Colonic mucosa (tissue), 4 donors: Measurements from ENCODE around the gene RAB21. TPM values are rescaled to one million over a fixed set of nuclear protein-coding genes. Genes with fewer than 3 reads are reported as not detected.

Source experiments
- DNase-seq: peaks from one replicate; pipeline ENCODE4 v3.0.0-alpha.2; 2020
- H3K27ac ChIP-seq: fragments of 200-600 bp; one replicate; pipeline ENCODE4 v1.8.0; 2021
- H3K27me3 ChIP-seq: fragments of 200-600 bp; one replicate; pipeline ENCODE4 v1.8.0; 2021
- H3K36me3 ChIP-seq: fragments of 200-600 bp; one replicate; pipeline ENCODE4 v1.8.0; 2021
- H3K4me1 ChIP-seq: fragments of 200-600 bp; one replicate; pipeline ENCODE4 v1.8.0; 2021; ENCODE audit warnings: mild to moderate bottlenecking
- H3K4me3 ChIP-seq: fragments of 200-600 bp; one replicate; pipeline ENCODE4 v1.8.0; 2021
- H3K9ac ChIP-seq, 2 donors: one replicate each; pipeline ENCODE4 v1.7.0; 2013; ENCODE audit warnings: control low read depth in 2 of 2, low read depth in 2 of 2, low read length in 2 of 2
- H3K9me3 ChIP-seq: fragments of 200-600 bp; one replicate; pipeline ENCODE4 v1.8.0; 2021
- intact Hi-C: fragments of 100-400 bp; cut with DNase I; formaldehyde crosslinking; loops from one replicate; pipeline ENCODE4 v1.14.1; 2022
- total RNA-seq, 2 donors: library from RNA; stranded (reverse); fragmentation: NEBNext Ultra II Directional in 1 of 2; extraction: Animal tissue kit (Norgen Biotek cat#: 25700) in 1 of 2; gene quantifications; one replicate each; pipeline ENCODE4 v1.2.1, GENCODE V29; 2021
- TF ChIP-seq, protein P1 (sequence below): fragments of 200-600 bp; IDR thresholded peaks from one replicate; pipeline ENCODE4 v1.8.0; 2022; ENCODE audit warnings: antibody characterized with exemption, mild to moderate bottlenecking
- donor health status: healthy.
- donor health status: DM: no; HTN: no; CAD: no.
- donor health status: DM: no; HTN: no; CAD: no.

The RAB21 gene
- total RNA-seq, 2 donors from 2014 or later, result 52.5 to 75.1 TPM

DNA sequence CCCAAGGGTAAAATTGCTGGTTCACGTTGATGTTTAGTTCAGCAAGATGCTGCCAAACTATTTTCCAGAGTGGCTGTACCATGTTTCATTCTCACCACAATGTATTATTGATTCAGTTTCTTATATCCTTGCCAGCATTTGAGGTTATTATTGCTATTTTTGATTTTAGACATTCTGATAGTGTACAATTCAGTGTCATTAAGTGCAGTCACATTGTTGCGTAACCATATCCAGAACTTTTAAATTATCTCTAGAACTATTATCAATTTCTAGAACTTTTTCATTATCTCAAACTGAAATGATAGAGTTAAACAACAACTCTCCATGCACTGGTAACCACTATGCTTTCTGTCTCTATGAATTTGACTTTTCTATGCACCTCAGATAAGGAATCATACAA is 74.2 kb downstream of the RAB21 start:
- H3K36me3 ChIP-seq, result no peaks in the 10 kb centered on the region
- no peak for DNase-seq
- no peak overlapping the region for H3K9ac ChIP-seq
- no peak overlapping the region for H3K27ac ChIP-seq
- H3K4me1 ChIP-seq, result no peaks in the 10 kb centered on the region
- H3K27me3 ChIP-seq, result no peaks in the 10 kb centered on the region
- no peaks in the 10 kb centered on the region for H3K9me3 ChIP-seq
- no peak overlapping the region for H3K4me3 ChIP-seq
- TF ChIP-seq, protein P1, sequence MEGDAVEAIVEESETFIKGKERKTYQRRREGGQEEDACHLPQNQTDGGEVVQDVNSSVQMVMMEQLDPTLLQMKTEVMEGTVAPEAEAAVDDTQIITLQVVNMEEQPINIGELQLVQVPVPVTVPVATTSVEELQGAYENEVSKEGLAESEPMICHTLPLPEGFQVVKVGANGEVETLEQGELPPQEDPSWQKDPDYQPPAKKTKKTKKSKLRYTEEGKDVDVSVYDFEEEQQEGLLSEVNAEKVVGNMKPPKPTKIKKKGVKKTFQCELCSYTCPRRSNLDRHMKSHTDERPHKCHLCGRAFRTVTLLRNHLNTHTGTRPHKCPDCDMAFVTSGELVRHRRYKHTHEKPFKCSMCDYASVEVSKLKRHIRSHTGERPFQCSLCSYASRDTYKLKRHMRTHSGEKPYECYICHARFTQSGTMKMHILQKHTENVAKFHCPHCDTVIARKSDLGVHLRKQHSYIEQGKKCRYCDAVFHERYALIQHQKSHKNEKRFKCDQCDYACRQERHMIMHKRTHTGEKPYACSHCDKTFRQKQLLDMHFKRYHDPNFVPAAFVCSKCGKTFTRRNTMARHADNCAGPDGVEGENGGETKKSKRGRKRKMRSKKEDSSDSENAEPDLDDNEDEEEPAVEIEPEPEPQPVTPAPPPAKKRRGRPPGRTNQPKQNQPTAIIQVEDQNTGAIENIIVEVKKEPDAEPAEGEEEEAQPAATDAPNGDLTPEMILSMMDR, result no peak
- intact Hi-C loops, result loop anchor here (2.0 kb wide), 1 partner anchor 14 kb away; no protein-coding TSS in a partner anchor

DNA sequence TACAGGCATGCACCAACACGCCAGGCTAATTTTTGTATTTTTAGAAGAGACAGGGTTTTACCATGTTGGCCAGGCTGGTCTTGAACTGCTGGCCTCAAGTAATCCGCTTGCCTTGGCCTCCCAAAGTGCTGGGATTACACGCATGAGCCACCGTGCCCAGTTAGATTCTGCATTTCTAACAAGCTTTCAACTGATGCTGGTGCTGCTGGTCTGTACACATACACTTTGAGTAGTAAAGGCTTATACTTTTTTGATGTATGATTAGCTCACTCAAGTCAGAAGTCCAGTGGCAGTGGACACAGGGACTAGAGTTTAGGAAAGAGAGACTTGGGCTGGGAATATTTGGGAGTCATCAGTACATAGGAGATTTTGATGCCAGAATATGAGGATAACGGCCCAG is 82.7 kb downstream of the RAB21 start:
- intact Hi-C loops, result no loop called here
- no peak for DNase-seq
- Histone ChIP-seq H3K4me1 (peaks cover 4% of the 10 kb centered on the region), H3K36me3 (no peaks in the 10 kb centered on the region), H3K4me3 (no peak overlapping the region), H3K27ac (no peak overlapping the region), H3K27me3 (no peaks in the 10 kb centered on the region), H3K9me3 (no peaks in the 10 kb centered on the region), H3K9ac (no peak overlapping the region)
- TF ChIP-seq, protein P1, result no peak

DNA sequence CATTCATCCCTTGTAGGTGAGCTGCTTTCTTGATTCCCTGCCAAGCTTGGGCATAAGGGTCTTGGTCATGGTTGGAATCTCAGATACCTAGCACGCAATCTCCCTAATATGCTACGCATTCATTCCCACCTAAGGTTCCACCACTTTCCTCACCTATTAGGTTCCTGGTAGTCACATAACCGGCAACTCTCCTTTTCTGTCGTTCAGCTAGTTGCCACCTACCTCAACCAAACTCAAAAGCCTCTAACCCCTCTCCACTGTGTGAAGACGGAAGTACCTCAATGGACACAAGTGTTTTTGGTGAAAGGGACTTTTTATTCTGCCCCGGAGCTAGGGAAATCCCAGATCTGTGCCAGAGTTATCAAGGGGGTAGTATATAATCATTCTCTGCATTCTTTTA is 83.6 kb downstream of the RAB21 start:
- Histone ChIP-seq H3K4me1 (peaks cover 4% of the 10 kb centered on the region), H3K9me3 (no peaks in the 10 kb centered on the region), H3K4me3 (no peak overlapping the region), H3K36me3 (no peaks in the 10 kb centered on the region), H3K9ac (no peak overlapping the region), H3K27ac (no peak overlapping the region), H3K27me3 (no peaks in the 10 kb centered on the region)
- TF ChIP-seq, protein P1, result no peak
- intact Hi-C loops, result no loop called here
- no peak for DNase-seq

DNA sequence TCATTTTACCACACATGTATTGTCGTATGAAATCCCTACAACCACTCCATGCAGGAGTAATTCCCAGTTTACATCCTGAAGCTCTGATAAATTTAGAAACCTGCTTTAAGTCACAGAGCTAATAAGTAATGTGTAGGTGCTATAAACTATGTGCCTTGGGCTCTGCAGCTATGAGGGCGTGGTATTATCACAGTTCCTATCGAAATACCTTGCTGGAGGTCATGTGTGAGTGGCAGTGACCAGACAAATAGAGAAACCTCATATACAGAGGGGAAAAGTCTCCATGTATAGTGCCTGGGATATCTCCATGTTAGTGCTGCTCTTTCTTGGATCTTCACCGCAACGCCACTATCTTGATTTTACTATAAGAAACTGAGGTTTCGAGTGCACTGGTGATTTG is 84.0 kb downstream of the RAB21 start:
- Histone ChIP-seq H3K36me3 (no peaks in the 10 kb centered on the region), H3K27ac (peak overlapping the region; percentile 90), H3K4me1 (peaks cover 4% of the 10 kb centered on the region), H3K27me3 (no peaks in the 10 kb centered on the region), H3K9ac (no peak overlapping the region), H3K4me3 (no peak overlapping the region), H3K9me3 (no peaks in the 10 kb centered on the region)
- intact Hi-C loops, result no loop called here
- DNase-seq, result no peak
- TF ChIP-seq, protein P1, result no peak

DNA sequence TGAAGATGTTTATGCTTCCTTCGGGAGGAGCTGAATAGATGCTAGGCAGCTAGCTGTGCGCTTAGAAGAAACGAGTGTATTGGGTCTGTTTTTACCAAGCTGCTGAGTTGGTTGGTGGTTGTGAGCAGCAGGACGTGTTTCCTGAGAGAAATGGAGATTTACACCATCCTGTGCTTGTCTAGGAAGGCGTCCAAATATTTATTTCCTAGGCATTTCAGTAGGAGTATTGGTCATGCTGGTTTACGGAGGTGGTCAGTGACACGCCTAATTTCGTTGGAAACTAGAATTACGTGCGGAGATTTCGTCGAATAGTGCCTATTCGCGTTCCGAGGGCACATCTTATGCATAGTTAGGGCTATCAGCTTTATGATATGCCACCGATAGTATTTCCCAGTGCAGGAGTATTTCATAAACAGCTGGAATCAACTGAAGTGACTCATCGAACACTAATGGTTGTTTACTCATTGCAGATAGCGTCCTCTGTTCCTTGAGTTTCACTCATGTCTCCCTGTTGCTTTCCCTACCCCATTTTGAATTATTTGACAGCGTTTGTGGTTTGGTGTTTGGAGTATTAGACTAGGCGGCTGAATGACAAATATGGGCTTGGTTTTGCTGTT is 85.7 kb downstream of the RAB21 start:
- Histone ChIP-seq H3K27me3 (no peaks in the 10 kb centered on the region), H3K4me1 (peaks cover 4% of the 10 kb centered on the region), H3K4me3 (peak overlapping the region; percentile 75), H3K9ac (peak overlapping the region; percentile 72 to 90), H3K27ac (peak overlapping the region; percentile 90), H3K36me3 (no peaks in the 10 kb centered on the region), H3K9me3 (no peaks in the 10 kb centered on the region)
- TF ChIP-seq, protein P1, result no peak
- intact Hi-C loops, result no loop called here
- no peak for DNase-seq
